GM21576 (cell line): ENCODE data around the gene TFB1M.
"Not testable (repeated sequence)": the region's sequence is repeated elsewhere in the genome, so short reads cannot be mapped to it uniquely, and the experiment has no call there.

Source experiments
- ATAC-seq: cut with Tn5 transposase; IDR thresholded peaks from one replicate; pipeline ENCODE4 v1.9.1; 2021; ENCODE audit warnings: mild to moderate bottlenecking, moderate library complexity; ENCODE audit not compliant: unreplicated experiment

TFB1M gene

GRCh38 chr6:155330133-155330734, 15.9 kb upstream of the TFB1M start:
- no peak for ATAC-seq

GRCh38 chr6:155329460-155330132, 15.3 kb upstream of the TFB1M start:
- ATAC-seq, result no peak

- ATAC-seq, result no peak
Measured at GRCh38 chr6:155328539-155329459, 14.5 kb upstream of the TFB1M start.

GRCh38 chr6:155328074-155328538, 13.8 kb upstream of the TFB1M start:
- ATAC-seq, result no peak

- peak; percentile 66 for ATAC-seq
Measured at GRCh38 chr6:155327326-155328073, 13.2 kb upstream of the TFB1M start.

- ATAC-seq, result no peak
Measured at GRCh38 chr6:155325700-155326516, 11.6 kb upstream of the TFB1M start.

- no peak for ATAC-seq
Measured at GRCh38 chr6:155324993-155325392, 10.7 kb upstream of the TFB1M start.

GRCh38 chr6:155324172-155324571, 9.9 kb upstream of the TFB1M start:
- no peak for ATAC-seq

GRCh38 chr6:155319902-155320301, 5.6 kb upstream of the TFB1M start:
- peak; percentile 38 for ATAC-seq

GRCh38 chr6:155317186-155317585, 2.9 kb upstream of the TFB1M start:
- ATAC-seq, result no peak

GRCh38 chr6:155316419-155316818, 2.1 kb upstream of the TFB1M start:
- ATAC-seq, result no peak

- ATAC-seq, result no peak
Measured at GRCh38 chr6:155315516-155315871, 1.2 kb upstream of the TFB1M start.

- peak; percentile 59 for ATAC-seq
Measured at GRCh38 chr6:155314773-155315515, 660 bp upstream of the TFB1M start.

GRCh38 chr6:155313602-155314091, 637 bp downstream of the TFB1M start:
- peak; percentile 5 for ATAC-seq

GRCh38 chr6:155312950-155313349, 1.3 kb downstream of the TFB1M start:
- not testable (repeated sequence) for ATAC-seq

- ATAC-seq, result no peak
Measured at GRCh38 chr6:155311583-155311982, 2.7 kb downstream of the TFB1M start.

- ATAC-seq, result no peak
Measured at GRCh38 chr6:155311086-155311485, 3.2 kb downstream of the TFB1M start.

GRCh38 chr6:155310596-155310995, 3.7 kb downstream of the TFB1M start:
- ATAC-seq, result no peak

GRCh38 chr6:155309150-155309549, 5.1 kb downstream of the TFB1M start:
- no peak for ATAC-seq
